OCI-LY1 (cell line): Measurements from ENCODE around the gene PLEKHG4B.

Experiments used
- EZH2 ChIP-seq: fragments of 200-600 bp; sonication (generic), shearing (Covaris generic); IDR thresholded peaks from 2 replicates; pipeline ENCODE4 v1.8.0; 2017; ENCODE audit warnings: borderline replicate concordance, mixed run types, mild to moderate bottlenecking, antibody characterized with exemption, low read length, moderate library complexity, mixed read lengths
- TF ChIP-seq, protein P1 (sequence below): fragments of 200-600 bp; sonication (generic), shearing (Covaris generic); IDR thresholded peaks from 2 replicates; pipeline ENCODE4 v1.5.1; 2017; ENCODE audit warnings: mild to moderate bottlenecking, antibody characterized with exemption, low read length, moderate library complexity, mixed read lengths

DNA sequence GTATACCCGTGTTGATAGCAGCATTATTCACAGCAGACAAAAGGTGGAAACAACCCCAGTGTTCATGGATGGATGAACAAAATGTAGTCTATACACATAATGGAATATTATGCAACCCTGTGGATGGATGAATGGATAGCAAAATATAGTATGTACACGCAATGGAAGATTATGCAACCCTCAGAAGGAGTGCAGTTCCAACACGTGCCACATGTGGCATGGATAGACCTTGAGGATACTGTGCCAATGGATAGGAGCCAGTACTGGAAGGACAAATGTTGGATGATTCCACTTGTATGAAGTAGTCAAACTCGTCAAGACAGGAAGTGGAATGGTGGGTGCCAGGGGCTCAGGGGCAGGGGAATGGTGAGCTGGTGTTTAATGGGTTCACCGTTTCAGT is 44.9 kb downstream of the PLEKHG4B start:
- TF ChIP-seq, protein P1, sequence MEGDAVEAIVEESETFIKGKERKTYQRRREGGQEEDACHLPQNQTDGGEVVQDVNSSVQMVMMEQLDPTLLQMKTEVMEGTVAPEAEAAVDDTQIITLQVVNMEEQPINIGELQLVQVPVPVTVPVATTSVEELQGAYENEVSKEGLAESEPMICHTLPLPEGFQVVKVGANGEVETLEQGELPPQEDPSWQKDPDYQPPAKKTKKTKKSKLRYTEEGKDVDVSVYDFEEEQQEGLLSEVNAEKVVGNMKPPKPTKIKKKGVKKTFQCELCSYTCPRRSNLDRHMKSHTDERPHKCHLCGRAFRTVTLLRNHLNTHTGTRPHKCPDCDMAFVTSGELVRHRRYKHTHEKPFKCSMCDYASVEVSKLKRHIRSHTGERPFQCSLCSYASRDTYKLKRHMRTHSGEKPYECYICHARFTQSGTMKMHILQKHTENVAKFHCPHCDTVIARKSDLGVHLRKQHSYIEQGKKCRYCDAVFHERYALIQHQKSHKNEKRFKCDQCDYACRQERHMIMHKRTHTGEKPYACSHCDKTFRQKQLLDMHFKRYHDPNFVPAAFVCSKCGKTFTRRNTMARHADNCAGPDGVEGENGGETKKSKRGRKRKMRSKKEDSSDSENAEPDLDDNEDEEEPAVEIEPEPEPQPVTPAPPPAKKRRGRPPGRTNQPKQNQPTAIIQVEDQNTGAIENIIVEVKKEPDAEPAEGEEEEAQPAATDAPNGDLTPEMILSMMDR: no peak
- no peak for TF ChIP-seq EZH2
